Measurements from ENCODE around the gene DOCK2. TPM values are rescaled to one million over a fixed set of nuclear protein-coding genes. Genes with fewer than 3 reads are reported as not detected.
"Not testable (repeated sequence)": the region's sequence is repeated elsewhere in the genome, so short reads cannot be mapped to it uniquely, and the experiment has no call there.

Gene DOCK2
- total RNA-seq, 1 experiment from 2014 or later: 0.42 TPM

DNA sequence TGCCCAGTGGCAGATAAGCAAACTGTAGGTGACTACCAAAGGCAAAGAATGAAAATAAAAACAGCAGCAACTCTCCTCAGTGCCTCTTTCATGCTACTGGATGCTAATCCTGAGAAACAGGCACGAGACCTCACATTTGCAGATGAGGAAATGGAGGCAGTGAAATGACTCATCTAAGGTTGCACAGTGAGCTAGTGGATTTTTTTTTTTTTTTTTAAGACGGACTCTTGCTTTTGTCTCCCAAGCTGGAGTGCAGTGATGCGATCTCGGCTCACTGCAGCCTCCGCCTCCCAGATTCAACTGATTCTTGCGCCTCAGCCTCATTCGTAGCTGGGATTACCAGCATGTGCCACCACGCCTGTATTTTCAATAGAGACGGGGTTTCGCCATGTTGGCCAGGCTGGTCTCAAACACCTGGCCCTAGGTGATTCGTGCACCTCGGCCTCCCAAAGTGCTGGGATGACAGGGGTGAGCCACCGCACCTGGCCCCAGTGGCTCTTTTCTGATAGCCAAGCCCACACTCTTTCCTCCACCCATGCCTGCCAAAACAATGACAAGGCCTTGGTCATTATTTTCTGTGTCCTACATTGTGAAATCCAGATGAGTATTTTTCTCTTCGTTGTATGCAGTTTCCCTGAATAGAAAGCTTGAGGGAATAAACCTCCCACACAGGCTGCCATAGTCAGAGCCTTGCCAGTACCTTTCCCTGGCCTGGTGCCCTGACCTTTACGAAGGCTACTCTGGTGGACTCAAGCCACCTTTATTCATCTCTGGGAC, 19.2 kb downstream of the DOCK2 start:
- Mint-ChIP-seq H3K4me1 (ENCODE audit: insufficient read depth, unreplicated experiment) (peaks cover 10% of the 10 kb centered on the region), H3K27me3 (ENCODE audit: insufficient read depth, unreplicated experiment) (no peaks in the 10 kb centered on the region), H3K9me3 (ENCODE audit: unreplicated experiment) (no peaks in the 10 kb centered on the region), H3K4me3 (ENCODE audit: unreplicated experiment) (no peak overlapping the region), H3K36me3 (ENCODE audit: insufficient read depth, unreplicated experiment) (no peaks in the 10 kb centered on the region), H3K27ac (ENCODE audit: low read depth, unreplicated experiment) (no peak overlapping the region)
- TF ChIP-seq, protein P1, sequence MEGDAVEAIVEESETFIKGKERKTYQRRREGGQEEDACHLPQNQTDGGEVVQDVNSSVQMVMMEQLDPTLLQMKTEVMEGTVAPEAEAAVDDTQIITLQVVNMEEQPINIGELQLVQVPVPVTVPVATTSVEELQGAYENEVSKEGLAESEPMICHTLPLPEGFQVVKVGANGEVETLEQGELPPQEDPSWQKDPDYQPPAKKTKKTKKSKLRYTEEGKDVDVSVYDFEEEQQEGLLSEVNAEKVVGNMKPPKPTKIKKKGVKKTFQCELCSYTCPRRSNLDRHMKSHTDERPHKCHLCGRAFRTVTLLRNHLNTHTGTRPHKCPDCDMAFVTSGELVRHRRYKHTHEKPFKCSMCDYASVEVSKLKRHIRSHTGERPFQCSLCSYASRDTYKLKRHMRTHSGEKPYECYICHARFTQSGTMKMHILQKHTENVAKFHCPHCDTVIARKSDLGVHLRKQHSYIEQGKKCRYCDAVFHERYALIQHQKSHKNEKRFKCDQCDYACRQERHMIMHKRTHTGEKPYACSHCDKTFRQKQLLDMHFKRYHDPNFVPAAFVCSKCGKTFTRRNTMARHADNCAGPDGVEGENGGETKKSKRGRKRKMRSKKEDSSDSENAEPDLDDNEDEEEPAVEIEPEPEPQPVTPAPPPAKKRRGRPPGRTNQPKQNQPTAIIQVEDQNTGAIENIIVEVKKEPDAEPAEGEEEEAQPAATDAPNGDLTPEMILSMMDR (IDR thresholded peaks at IDR 0.05; ENCODE audit: unreplicated experiment): no peak
- intact Hi-C loops (cut with micrococcal nuclease): loop anchor here (2.0 kb wide), 1 partner anchor 56 kb away; no protein-coding TSS in a partner anchor
- BruUV-seq (replicated peaks): no TSS peak
- POLR2A ChIA-PET: no interaction called here
- CTCF ChIA-PET: interaction anchor here (0.5 to 0.8 kb wide), 3 partner anchors 21 to 88 kb away, joined by 3 read pairs; no protein-coding TSS in a partner anchor
- DNase-seq (ENCODE audit: unreplicated experiment): peak; percentile 80

DNA sequence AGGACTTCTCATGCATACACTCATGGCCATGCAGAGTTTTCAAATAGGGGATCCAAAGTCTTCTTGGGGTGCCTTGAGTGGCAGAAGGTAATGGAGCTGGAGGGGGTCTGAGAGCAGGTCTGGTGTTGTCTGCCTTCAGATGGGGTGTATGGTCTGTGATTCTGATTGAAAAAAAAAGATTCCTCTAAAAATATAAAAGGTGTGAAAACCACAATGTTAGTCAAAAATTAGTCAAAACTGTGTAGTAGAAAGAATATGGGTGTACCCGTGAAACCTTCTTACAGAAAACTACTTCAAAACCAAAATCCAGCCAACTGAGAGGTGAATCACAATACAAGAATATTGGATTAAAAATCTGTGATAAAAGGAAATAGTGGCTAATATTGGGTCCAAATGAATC, 20.1 kb downstream of the DOCK2 start:
- TF ChIP-seq, protein P1 (IDR thresholded peaks at IDR 0.05; ENCODE audit: unreplicated experiment): no peak
- no peak overlapping the region for H3K4me3 Mint-ChIP-seq (ENCODE audit: unreplicated experiment)
- POLR2A ChIA-PET: no interaction called here
- H3K36me3 Mint-ChIP-seq (ENCODE audit: insufficient read depth, unreplicated experiment): no peaks in the 10 kb centered on the region
- intact Hi-C loops (cut with micrococcal nuclease): loop anchor here (2.0 kb wide), 1 partner anchor 56 kb away; no protein-coding TSS in a partner anchor
- no peak for DNase-seq (ENCODE audit: unreplicated experiment)
- H3K4me1 Mint-ChIP-seq (ENCODE audit: insufficient read depth, unreplicated experiment): peaks cover 5% of the 10 kb centered on the region
- BruUV-seq (replicated peaks): no TSS peak
- no peaks in the 10 kb centered on the region for H3K9me3 Mint-ChIP-seq (ENCODE audit: unreplicated experiment)
- H3K27me3 Mint-ChIP-seq (ENCODE audit: insufficient read depth, unreplicated experiment): no peaks in the 10 kb centered on the region
- no peak overlapping the region for H3K27ac Mint-ChIP-seq (ENCODE audit: low read depth, unreplicated experiment)
- CTCF ChIA-PET: interaction anchor here (0.6 to 0.8 kb wide), 2 partner anchors 22 to 32 kb away, joined by 3 read pairs; no protein-coding TSS in a partner anchor

DNA sequence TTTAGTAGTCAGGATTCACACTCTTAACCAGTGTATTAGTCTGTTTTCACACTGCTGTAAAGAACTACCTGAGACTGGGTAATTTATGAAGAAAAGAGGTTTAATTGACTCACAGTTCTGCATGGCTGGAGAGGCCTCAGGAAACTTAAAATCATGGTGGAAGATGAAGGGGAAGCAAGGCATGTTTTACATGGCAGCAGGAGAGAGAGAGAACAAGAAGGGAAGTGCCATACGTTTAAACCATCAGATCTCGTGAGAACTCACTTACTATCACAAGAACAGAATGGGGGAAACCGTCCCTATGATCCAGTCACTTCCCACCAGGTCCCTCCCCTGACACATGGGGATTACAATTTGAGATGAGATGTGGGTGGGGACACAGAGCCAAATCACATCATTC, 25.4 kb downstream of the DOCK2 start:
- H3K27ac Mint-ChIP-seq (ENCODE audit: low read depth, unreplicated experiment); BruUV-seq (replicated peaks); H3K4me1 Mint-ChIP-seq (ENCODE audit: insufficient read depth, unreplicated experiment); CTCF ChIA-PET; DNase-seq (ENCODE audit: unreplicated experiment); H3K36me3 Mint-ChIP-seq (ENCODE audit: insufficient read depth, unreplicated experiment); H3K9me3 Mint-ChIP-seq (ENCODE audit: unreplicated experiment); H3K4me3 Mint-ChIP-seq (ENCODE audit: unreplicated experiment); POLR2A ChIA-PET; intact Hi-C loops (cut with micrococcal nuclease); H3K27me3 Mint-ChIP-seq (ENCODE audit: insufficient read depth, unreplicated experiment): not testable (repeated sequence)

DNA sequence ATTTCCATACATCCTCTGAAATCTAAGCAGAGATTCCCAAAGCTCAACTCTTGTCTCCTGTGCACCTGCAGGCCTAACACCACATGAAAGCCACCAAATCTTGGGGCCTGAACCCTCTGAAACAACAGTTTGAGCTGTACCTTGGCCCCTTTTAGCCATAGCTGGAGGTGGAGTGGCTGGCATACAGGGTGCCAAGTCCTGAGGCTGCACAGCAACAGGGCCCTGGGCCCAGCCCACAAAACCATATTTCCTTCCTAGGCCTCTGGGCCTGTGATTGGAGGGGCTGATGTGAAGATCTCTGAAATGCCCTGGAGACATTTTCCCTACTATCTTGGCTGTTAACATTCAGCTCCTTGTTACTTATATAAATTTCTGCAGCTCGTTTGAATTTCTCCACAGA, 26.5 kb downstream of the DOCK2 start:
- peaks cover 8% of the 10 kb centered on the region for H3K9me3 Mint-ChIP-seq (ENCODE audit: unreplicated experiment)
- POLR2A ChIA-PET: no interaction called here
- H3K27ac Mint-ChIP-seq (ENCODE audit: low read depth, unreplicated experiment): no peak overlapping the region
- peaks cover 7% of the 10 kb centered on the region for H3K4me1 Mint-ChIP-seq (ENCODE audit: insufficient read depth, unreplicated experiment)
- no peaks in the 10 kb centered on the region for H3K27me3 Mint-ChIP-seq (ENCODE audit: insufficient read depth, unreplicated experiment)
- no peak overlapping the region for H3K4me3 Mint-ChIP-seq (ENCODE audit: unreplicated experiment)
- H3K36me3 Mint-ChIP-seq (ENCODE audit: insufficient read depth, unreplicated experiment): no peaks in the 10 kb centered on the region
- CTCF ChIA-PET: interaction anchor here (1.9 kb wide), 1 partner anchor 33 kb away, joined by 5 read pairs; no protein-coding TSS in a partner anchor
- intact Hi-C loops (cut with micrococcal nuclease): no loop called here
- TF ChIP-seq, protein P1 (IDR thresholded peaks at IDR 0.05; ENCODE audit: unreplicated experiment): no peak
- no TSS peak for BruUV-seq (replicated peaks)
- DNase-seq (ENCODE audit: unreplicated experiment): no peak
